BLaER1 treated with 17β-estradiol and CSF1 and Interleukin-3, amounts not matched to agents 10 nM and 100 nM (cell line): ENCODE results near the gene SCARB2.

Source experiments
- H3K27ac ChIP-seq, 11 experiments: shearing (Covaris generic); formaldehyde crosslinking; 2 replicates each; pipeline ENCODE4 v1.8.1; 2022
- H3K27me3 ChIP-seq, 11 experiments: shearing (Covaris generic); formaldehyde crosslinking; 2 replicates each; pipeline ENCODE4 v1.8.1; 2022
- H3K36me3 ChIP-seq, 11 experiments: shearing (Covaris generic); formaldehyde crosslinking; 2 replicates each; pipeline ENCODE4 v1.8.1; 2022
- H3K4me1 ChIP-seq, 10 experiments: shearing (Covaris generic); formaldehyde crosslinking; 2 replicates each; pipeline ENCODE4 v1.8.1; 2022
- H3K4me2 ChIP-seq, 11 experiments: shearing (Covaris generic); formaldehyde crosslinking; 2 replicates each; pipeline ENCODE4 v1.8.1; 2022
- H3K4me3 ChIP-seq, 10 experiments: shearing (Covaris generic); formaldehyde crosslinking; 2 replicates each; pipeline ENCODE4 v1.8.1; 2022
- H3K9ac ChIP-seq, 11 experiments: shearing (Covaris generic); formaldehyde crosslinking; 2 replicates each; pipeline ENCODE4 v1.8.1; 2022
- H3K9me3 ChIP-seq, 11 experiments: shearing (Covaris generic); formaldehyde crosslinking; replicated peaks in 1 of 11; 2 replicates each; pipeline ENCODE4 v1.8.1; 2022
- H4K20me1 ChIP-seq, 11 experiments: shearing (Covaris generic); formaldehyde crosslinking; 2 replicates each; pipeline ENCODE4 v1.8.1; 2022
- Cebpa-rat ChIP-seq, 11 experiments: shearing (Covaris generic); IDR thresholded peaks; 2 replicates each; pipeline ENCODE4 v1.8.1; 2022

The SCARB2 gene

DNA sequence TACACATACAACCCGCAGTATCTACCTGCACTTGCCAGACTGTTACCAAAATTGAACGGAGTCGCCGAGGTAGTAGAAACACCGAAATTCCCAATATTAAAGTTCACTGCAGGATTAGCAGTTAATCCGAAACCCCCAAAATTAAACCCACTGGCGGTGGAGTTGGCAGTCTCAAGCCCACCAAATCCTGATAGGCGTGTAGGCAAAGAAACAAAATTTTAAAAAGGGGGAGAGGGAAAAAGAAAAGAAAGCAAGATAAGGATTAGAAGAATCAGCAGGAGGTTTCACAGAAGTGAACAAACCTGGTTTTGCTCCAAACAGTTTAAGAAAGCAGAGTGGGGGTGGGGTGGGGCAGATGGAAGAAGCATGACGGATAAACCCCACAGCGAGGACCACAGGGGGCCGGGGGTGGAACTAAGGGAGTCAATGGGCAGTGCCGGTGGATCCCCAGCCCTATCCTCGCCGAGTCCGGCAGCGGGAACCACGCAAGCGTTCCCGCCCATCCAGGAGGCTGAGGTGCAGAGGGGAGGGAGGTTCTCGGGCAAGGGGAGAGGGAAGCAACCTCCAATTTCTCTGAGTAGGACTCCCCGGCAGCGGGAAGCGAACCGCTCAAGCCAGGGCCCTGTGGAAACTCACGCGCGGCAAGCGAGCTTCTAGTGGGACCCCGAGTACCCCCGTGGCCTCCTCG is 66.0 kb downstream of the SCARB2 start:
- peak overlapping the region; percentile 78 to 99 (median 92) for H3K4me2 ChIP-seq
- peaks cover 5 to 55% (median 32%) of the 10 kb centered on the region in 11 experiments; a peak in 16 of 22 replicates for H4K20me1 ChIP-seq
- peaks cover 16 to 31% (median 18%) of the 10 kb centered on the region in 11 experiments for H3K36me3 ChIP-seq

DNA sequence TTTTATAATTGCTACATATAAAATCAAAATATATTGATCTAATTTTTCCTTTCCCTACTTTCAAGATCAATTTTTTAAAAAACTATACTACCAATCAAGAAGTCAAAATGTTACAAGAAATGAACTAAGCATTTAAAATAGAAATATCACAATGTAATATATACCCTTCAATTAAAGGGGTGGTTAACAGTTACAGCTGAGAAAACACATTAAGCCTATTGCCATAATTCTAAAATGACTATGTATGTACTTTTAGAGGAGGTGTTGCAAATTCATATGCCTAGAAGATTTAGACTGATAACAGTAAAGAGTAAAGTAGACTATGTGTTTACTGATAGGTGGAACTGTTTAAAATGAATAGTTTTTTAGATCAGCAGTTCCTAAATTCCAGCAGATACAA is 69.1 kb downstream of the SCARB2 start:
- Histone ChIP-seq H3K27ac (no peak overlapping the region), H3K4me1 (peaks cover 19 to 30% (median 27%) of the 10 kb centered on the region in 10 experiments), H3K9me3 (no peaks in the 10 kb centered on the region), H3K4me3 (no peak overlapping the region), H3K27me3 (no peaks in the 10 kb centered on the region), H3K9ac (no peak overlapping the region), H4K20me1 (peaks cover 5 to 77% (median 38%) of the 10 kb centered on the region in 11 experiments; a peak in 16 of 22 replicates), H3K36me3 (peaks cover 46 to 62% (median 48%) of the 10 kb centered on the region in 11 experiments), H3K4me2 (no peak overlapping the region)
- no peak for TF ChIP-seq Cebpa-rat (IDR thresholded peaks at IDR 0.05)

More for the DNA sequence above, 66.0 kb downstream of the SCARB2 start:
- peak overlapping the region; percentile 80 to 95 (median 90) for H3K27ac ChIP-seq
- peak overlapping the region; percentile 74 to 99 (median 94) for H3K4me3 ChIP-seq
- no peaks in the 10 kb centered on the region for H3K9me3 ChIP-seq
- no peaks in the 10 kb centered on the region for H3K27me3 ChIP-seq
- H3K4me1 ChIP-seq, result peaks cover 19 to 34% (median 28%) of the 10 kb centered on the region in 10 experiments
- no peak for TF ChIP-seq Cebpa-rat (IDR thresholded peaks at IDR 0.05)
- peak overlapping the region; percentile 90 to 98 (median 94) for H3K9ac ChIP-seq

DNA sequence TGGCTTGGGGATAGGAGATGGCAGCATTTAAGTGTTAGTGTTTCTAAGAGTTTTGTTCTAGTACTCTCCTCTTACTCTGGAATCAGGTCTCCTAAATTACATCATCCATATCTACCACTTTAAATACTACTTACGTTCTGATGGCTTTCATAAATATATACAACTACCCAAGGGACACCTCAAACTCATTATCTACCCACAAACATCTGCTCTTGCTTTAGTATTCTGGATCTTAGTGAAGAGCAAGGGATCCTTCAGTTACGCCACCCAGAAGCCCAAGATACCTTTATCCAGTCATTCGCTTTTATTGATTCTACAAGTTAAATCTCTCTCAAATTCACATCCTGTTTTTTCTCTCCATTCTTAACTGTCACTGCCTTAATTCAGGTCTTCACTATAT is 72.4 kb downstream of the SCARB2 start:
- Histone ChIP-seq H3K4me2 (no peak overlapping the region), H3K4me3 (no peak overlapping the region)

DNA sequence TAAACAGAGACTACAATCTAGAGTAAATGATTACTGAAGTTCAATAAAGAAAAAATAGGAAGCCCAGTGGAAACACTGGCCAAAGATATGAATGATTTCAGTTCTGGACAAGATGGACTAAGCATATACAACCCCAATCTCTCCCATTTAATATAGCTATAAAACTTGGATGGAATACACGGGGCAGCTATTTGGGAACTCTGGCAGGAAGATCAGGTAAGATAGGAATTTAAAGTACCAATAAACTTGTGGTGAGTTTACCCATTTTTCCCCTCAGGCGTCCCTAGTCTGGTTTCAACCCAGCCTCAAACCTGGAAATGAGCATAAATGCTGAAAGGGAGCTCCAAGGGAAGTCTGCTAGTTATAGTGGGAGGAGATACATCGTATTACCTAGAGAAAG is 85.9 kb downstream of the SCARB2 start:
- Histone ChIP-seq H3K4me3 (no peak overlapping the region), H3K9me3 (no peaks in the 10 kb centered on the region), H3K9ac (no peak overlapping the region), H4K20me1 (peaks cover 0 to 9% (median 0%) of the 10 kb centered on the region in 11 experiments; a peak in 2 of 22 replicates), H3K27me3 (no peaks in the 10 kb centered on the region), H3K36me3 (peaks cover 66 to 95% (median 79%) of the 10 kb centered on the region in 11 experiments), H3K4me1 (no peaks in the 10 kb centered on the region), H3K4me2 (no peak overlapping the region), H3K27ac (no peak overlapping the region)
- no peak for TF ChIP-seq Cebpa-rat (IDR thresholded peaks at IDR 0.05)

More for the DNA sequence above, 72.4 kb downstream of the SCARB2 start:
- TF ChIP-seq Cebpa-rat (IDR thresholded peaks at IDR 0.05), result no peak
- Histone ChIP-seq H3K9me3 (no peaks in the 10 kb centered on the region), H3K27me3 (no peaks in the 10 kb centered on the region), H3K9ac (no peak overlapping the region), H3K4me1 (peaks cover 3 to 9% (median 6%) of the 10 kb centered on the region in 10 experiments; a peak in 17 of 20 replicates), H3K27ac (no peak overlapping the region), H4K20me1 (peaks cover 6 to 88% (median 33%) of the 10 kb centered on the region in 11 experiments; a peak in 18 of 22 replicates), H3K36me3 (peaks cover 74 to 95% (median 81%) of the 10 kb centered on the region in 11 experiments)

DNA sequence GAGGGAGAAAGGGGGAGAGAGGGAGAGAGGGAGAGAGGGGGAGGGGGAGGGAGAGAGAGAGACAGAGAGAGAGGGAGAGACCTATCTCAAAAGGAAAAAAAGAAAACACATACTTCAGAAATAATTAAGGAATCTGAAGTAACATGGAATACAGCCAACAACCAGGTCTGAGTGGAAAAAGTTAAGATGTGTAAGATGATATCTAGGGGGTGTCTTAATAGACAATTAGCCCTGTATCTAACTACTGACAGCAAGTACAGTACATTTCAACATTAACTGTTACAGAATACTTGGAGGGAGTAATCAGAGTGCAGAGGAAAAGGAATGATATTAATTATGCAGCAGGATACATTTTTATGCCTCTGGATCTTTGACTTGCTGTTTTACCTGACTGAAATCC is 87.8 kb downstream of the SCARB2 start:
- no peak for TF ChIP-seq Cebpa-rat (IDR thresholded peaks at IDR 0.05)
- H3K9ac ChIP-seq, result no peak overlapping the region
- peaks cover 0 to 6% (median 0%) of the 10 kb centered on the region in 11 experiments; a peak in 1 of 22 replicates for H4K20me1 ChIP-seq
- H3K36me3 ChIP-seq, result peaks cover 76 to 96% (median 86%) of the 10 kb centered on the region in 11 experiments
- H3K4me2 ChIP-seq, result no peak overlapping the region
- no peaks in the 10 kb centered on the region for H3K9me3 ChIP-seq
- H3K27ac ChIP-seq, result no peak overlapping the region
- no peaks in the 10 kb centered on the region for H3K4me1 ChIP-seq
- H3K27me3 ChIP-seq, result no peaks in the 10 kb centered on the region
- H3K4me3 ChIP-seq, result no peak overlapping the region

- Histone ChIP-seq H3K36me3 (peaks cover 92 to 100% (median 98%) of the 10 kb centered on the region in 11 experiments), H3K4me2 (no peak overlapping the region), H3K27me3 (no peaks in the 10 kb centered on the region), H3K4me1 (no peaks in the 10 kb centered on the region), H3K4me3 (no peak overlapping the region), H3K27ac (no peak overlapping the region), H3K9ac (no peak overlapping the region), H4K20me1 (peaks cover 0 to 2% (median 0%) of the 10 kb centered on the region in 11 experiments; a peak in 1 of 22 replicates), H3K9me3 (peaks cover 0 to 4% (median 0%) of the 10 kb centered on the region in 11 experiments; a peak in 1 of 22 replicates)
- no peak for TF ChIP-seq Cebpa-rat (IDR thresholded peaks at IDR 0.05)
These were observed 93.4 kb downstream of the SCARB2 start for GRCh38 chr4:76120199-76120598.

GRCh38 chr4:76117536-76117935 is 96.1 kb downstream of the SCARB2 start:
- peaks cover 0 to 4% (median 0%) of the 10 kb centered on the region in 11 experiments; a peak in 1 of 22 replicates for H3K9me3 ChIP-seq
- H3K4me2 ChIP-seq, result no peak overlapping the region
- H3K36me3 ChIP-seq, result peaks cover 88 to 99% (median 97%) of the 10 kb centered on the region in 11 experiments
- no peak overlapping the region for H3K27ac ChIP-seq
- no peaks in the 10 kb centered on the region for H3K4me1 ChIP-seq
- no peak overlapping the region for H3K9ac ChIP-seq
- H4K20me1 ChIP-seq, result no peaks in the 10 kb centered on the region
- H3K27me3 ChIP-seq, result no peaks in the 10 kb centered on the region
- TF ChIP-seq Cebpa-rat (IDR thresholded peaks at IDR 0.05), result no peak
- H3K4me3 ChIP-seq, result no peak overlapping the region

DNA sequence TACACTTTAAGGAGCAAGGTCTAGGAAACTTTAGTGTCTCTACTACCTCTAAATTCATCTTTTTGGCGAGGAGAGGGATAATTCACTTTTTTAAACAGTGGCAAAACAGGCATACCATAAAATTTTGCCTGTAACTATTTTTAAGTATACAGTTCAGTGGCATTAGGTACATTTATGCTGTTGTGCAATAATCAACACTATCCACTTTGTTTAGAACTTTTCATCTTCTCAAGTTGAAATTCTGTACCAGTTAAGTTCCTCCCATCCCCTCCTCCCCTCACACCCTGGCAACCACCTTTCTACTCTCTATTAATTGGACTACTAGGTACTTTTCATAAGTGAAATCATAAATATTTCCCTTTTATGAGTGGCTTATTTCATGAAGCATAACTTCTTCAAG is 96.8 kb downstream of the SCARB2 start:
- H3K27ac ChIP-seq, result no peak overlapping the region
- H3K36me3 ChIP-seq, result peaks cover 88 to 99% (median 96%) of the 10 kb centered on the region in 11 experiments
- no peak overlapping the region for H3K9ac ChIP-seq
- no peaks in the 10 kb centered on the region for H3K27me3 ChIP-seq
- peak in 1 of 11 experiments; percentile 28; a peak in 1 of 22 replicates for TF ChIP-seq Cebpa-rat (IDR thresholded peaks at IDR 0.05)
- no peaks in the 10 kb centered on the region for H4K20me1 ChIP-seq
- H3K4me2 ChIP-seq, result no peak overlapping the region
- peaks cover 0 to 4% (median 0%) of the 10 kb centered on the region in 11 experiments; a peak in 1 of 22 replicates for H3K9me3 ChIP-seq
- H3K4me1 ChIP-seq, result no peaks in the 10 kb centered on the region
- no peak overlapping the region for H3K4me3 ChIP-seq
